Activated T-cell treated with anti-CD3 and anti-CD28 coated beads, Interleukin-2, amount 50 U/mL, for 4 hours (primary cell): ENCODE data around the gene BEX3. TPM values are rescaled to one million over a fixed set of nuclear protein-coding genes. Genes with fewer than 3 reads are reported as not detected.

Experiments used
- ATAC-seq, 2 donors: fragments of 200-7000 bp; cut with Tn5 transposase; one replicate each; pipeline ENCODE4 v1.10.0; 2021
- DNase-seq: peaks from one replicate; pipeline ENCODE4 v3.0.0-alpha.2; 2020
- H3K27me3 Mint-ChIP-seq: one replicate; pipeline ENCODE4 v1.8.0; 2021; ENCODE audit warnings: low read depth, mixed read lengths
- H3K36me3 Mint-ChIP-seq: one replicate; pipeline ENCODE4 v1.8.0; 2022; ENCODE audit warnings: mixed read lengths; ENCODE audit not compliant: insufficient read depth
- H3K4me1 Mint-ChIP-seq: one replicate; pipeline ENCODE4 v1.8.0; 2021; ENCODE audit warnings: low read depth, mixed read lengths
- H3K4me3 Mint-ChIP-seq: one replicate; pipeline ENCODE4 v1.8.0; 2021; ENCODE audit warnings: mild to moderate bottlenecking, moderate library complexity, mixed read lengths
- H3K9me3 Mint-ChIP-seq: one replicate; pipeline ENCODE4 v1.8.0; 2021; ENCODE audit warnings: mixed read lengths
- total RNA-seq, 3 donors: library from RNA; stranded (reverse); gene quantifications; one replicate each; pipeline ENCODE4 v1.2.1, GENCODE V29; 2021

Gene BEX3
- total RNA-seq, 3 donors from 2014 or later, result 6.8 to 9.1 (median 7.6) TPM

DNA sequence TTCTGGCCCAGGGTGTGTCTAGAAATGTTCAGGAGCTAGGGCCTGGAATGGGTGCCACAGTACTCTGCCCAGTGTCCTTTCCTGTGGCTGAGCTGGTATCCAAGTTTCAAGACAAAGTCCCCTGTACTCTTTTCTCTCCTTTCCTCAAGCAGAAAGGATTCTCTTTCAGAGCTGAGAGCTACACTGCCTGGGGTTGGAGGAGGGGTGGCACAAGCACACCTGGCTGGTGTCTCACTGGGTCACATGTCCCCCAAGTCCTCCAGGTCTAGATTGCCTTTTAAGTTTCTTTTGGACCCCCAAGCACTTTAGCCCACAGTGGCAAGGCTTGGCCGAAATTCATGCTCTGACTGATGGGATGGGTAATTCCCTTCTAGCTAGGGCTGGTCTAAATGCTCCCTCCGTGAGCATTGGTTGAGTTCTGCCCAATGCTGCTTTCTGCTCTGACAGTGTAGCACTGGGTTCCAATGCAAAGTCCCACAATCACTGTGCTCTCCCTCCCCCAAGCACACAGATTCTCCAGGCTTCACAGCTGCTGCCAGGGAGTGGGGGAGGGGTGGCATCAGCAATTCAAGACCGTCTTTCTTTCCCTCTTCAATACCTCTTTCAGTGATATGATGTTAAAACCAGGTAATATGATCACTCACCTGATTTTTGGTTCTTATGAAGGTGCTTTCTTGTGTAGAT, 47.8 kb downstream of the BEX3 start:
- H3K9me3 Mint-ChIP-seq, result no peaks in the 10 kb centered on the region
- no peaks in the 10 kb centered on the region for H3K27me3 Mint-ChIP-seq
- DNase-seq, result no peak
- no peaks in the 10 kb centered on the region for H3K36me3 Mint-ChIP-seq
- H3K4me3 Mint-ChIP-seq, result no peak overlapping the region
- no peaks in the 10 kb centered on the region for H3K4me1 Mint-ChIP-seq
- no peak for ATAC-seq

Other genes starting within 250 kb of the BEX3 start
- gene BEX4, start 161.4 kb upstream of the BEX3 start, total RNA-seq, result 10 to 100 TPM in 1 of 3 donors, 1 to 10 TPM in 2; 8.5 to 10.7 (median 8.7) TPM
- 10 to 100 TPM; 17.1 to 23.4 (median 21.2) TPM for gene TCEAL8, start 121.4 kb upstream of the BEX3 start, total RNA-seq
- not detected for gene TCEAL5, start 99.8 kb upstream of the BEX3 start, total RNA-seq
- gene BEX2, start 65.5 kb upstream of the BEX3 start, total RNA-seq, result 10 to 100 TPM; 16.0 to 17.9 (median 16.5) TPM
- gene TCEAL7, start 46.3 kb upstream of the BEX3 start, total RNA-seq, result not detected
- 1 to 10 TPM; 1.3 to 2.6 (median 1.8) TPM for gene TCEAL9, start 20.0 kb upstream of the BEX3 start, total RNA-seq
- under 1 TPM in 2 of 3 donors, not detected in 1; 0.13 to 0.14 TPM for gene RAB40A, start 143.0 kb downstream of the BEX3 start, total RNA-seq
- 10 to 100 TPM; 10.6 to 14.7 (median 10.8) TPM for gene TCEAL4, start 209.0 kb downstream of the BEX3 start, total RNA-seq
- gene TCEAL3, start 231.4 kb downstream of the BEX3 start, total RNA-seq, result 1 to 10 TPM; 2.5 to 4.3 (median 2.5) TPM